Liver (tissue), 9 donors: ENCODE measurements around the gene PITPNM3. TPM values are rescaled to one million over a fixed set of nuclear protein-coding genes. Genes with fewer than 3 reads are reported as not detected.

Experiments used
- DNase-seq: peaks from one replicate; pipeline ENCODE4 v3.0.0-alpha.2; 2017; ENCODE audit warnings: low spot score
- H3K27ac ChIP-seq, 2 donors: one replicate each; pipeline ENCODE4 v1.7.0; 2013; ENCODE audit warnings: inconsistent platforms in 2 of 2, low read length in 2 of 2, control low read depth in 1 of 2, low read depth in 1 of 2, mild to moderate bottlenecking in 1 of 2
- H3K27me3 ChIP-seq, 4 donors: one replicate each; pipeline versions ENCODE4 v1.6.1 to v1.7.0; 2013; ENCODE audit warnings: low read length in 3 of 4, inconsistent platforms in 1 of 4, mild to moderate bottlenecking in 1 of 4, moderate library complexity in 1 of 4; ENCODE audit not compliant: control insufficient read depth in 4 of 4, insufficient read depth in 4 of 4
- H3K36me3 ChIP-seq, 4 donors: one replicate each; pipeline versions ENCODE4 v1.6.1 to v1.7.0; 2013; ENCODE audit warnings: low read length in 3 of 4, mild to moderate bottlenecking in 3 of 4, low read depth in 1 of 4, moderate library complexity in 1 of 4; ENCODE audit not compliant: control insufficient read depth in 4 of 4, insufficient read depth in 3 of 4
- H3K4me1 ChIP-seq, 4 donors: one replicate each; pipeline versions ENCODE4 v1.6.1 to v1.7.0; 2013; ENCODE audit warnings: low read length in 3 of 4, mild to moderate bottlenecking in 3 of 4, moderate library complexity in 1 of 4; ENCODE audit not compliant: control insufficient read depth in 4 of 4, insufficient read depth in 4 of 4
- H3K4me3 ChIP-seq, 3 donors: one replicate each; pipeline versions ENCODE4 v1.6.1 to v1.7.0; 2013; ENCODE audit warnings: low read length in 3 of 3, control low read depth in 1 of 3, low read depth in 1 of 3, mild to moderate bottlenecking in 1 of 3
- H3K9ac ChIP-seq, 2 donors: one replicate each; pipeline ENCODE4 v1.7.0; 2013; ENCODE audit warnings: low read length in 2 of 2, mild to moderate bottlenecking in 2 of 2, moderate library complexity in 2 of 2, control low read depth in 1 of 2, low read depth in 1 of 2
- H3K9me3 ChIP-seq, 4 donors: one replicate each; pipeline versions ENCODE4 v1.6.1 to v1.7.0; 2013; ENCODE audit warnings: low read length in 3 of 4; ENCODE audit not compliant: control insufficient read depth in 4 of 4
- CTCF ChIP-seq: fragments of 150-350 bp; IDR thresholded peaks from 2 replicates; pipeline ENCODE4 v1.5.1; 2017; ENCODE audit warnings: improper control_type of control experiment, low read depth, low read length; ENCODE audit not compliant: missing input control
- FOXA1 ChIP-seq: IDR thresholded peaks from 2 replicates; pipeline ENCODE4 v1.6.1; 2016; ENCODE audit warnings: antibody characterized with exemption
- FOXA2 ChIP-seq: IDR thresholded peaks from 2 replicates; pipeline ENCODE4 v1.6.1; 2016; ENCODE audit warnings: antibody characterized with exemption
- HNF4A ChIP-seq, 2 donors: conservative IDR thresholded peaks; 2 replicates each; pipeline ENCODE4 v1.6.1; 2016; ENCODE audit warnings: antibody characterized with exemption in 2 of 2, mild to moderate bottlenecking in 2 of 2
- HNF4G ChIP-seq: IDR thresholded peaks from 2 replicates; pipeline ENCODE4 v1.6.1; 2016; ENCODE audit warnings: antibody characterized with exemption
- JUND ChIP-seq, 2 donors: IDR thresholded peaks; 2 replicates each; pipeline ENCODE4 v1.6.1; 2016; ENCODE audit warnings: antibody characterized with exemption in 2 of 2
- MAX ChIP-seq: IDR thresholded peaks from 2 replicates; pipeline ENCODE4 v1.6.1; 2016; ENCODE audit warnings: antibody characterized with exemption
- NR2F2 ChIP-seq: IDR thresholded peaks from 2 replicates; pipeline ENCODE4 v1.6.1; 2016; ENCODE audit warnings: antibody characterized with exemption
- RXRA ChIP-seq, 2 donors: IDR thresholded peaks; 2 replicates each; pipeline ENCODE4 v1.6.1; 2017 to 2018; ENCODE audit warnings: antibody characterized with exemption in 2 of 2, mild to moderate bottlenecking in 1 of 2
- WGBS: extraction: QIAGEN DNeasy Blood & Tissue Kit; methylation state at CpG from one replicate; pipeline ENCODE4 v1.1.7; 2013; 5-methylcytosine and 5-hydroxymethylcytosine counted together
- polyA plus RNA-seq, 2 donors: library from polyadenylated mRNA; stranded (reverse) in 1 of 2; unstranded in 1 of 2; fragments of 200-250 nt in 1 of 2; fragments of >200 nt in 1 of 2; fragmentation: Nextera tagmentation in 1 of 2; extraction: Ambion mirVana in 1 of 2; gene quantifications; one replicate each; pipeline versions ENCODE4 v1.2.1 to v1.2.3, GENCODE V29; 2013 to 2015
- total RNA-seq, 2 donors: library from RNA; depleted of rRNA; stranded (reverse); fragments of >200 nt; gene quantifications; one replicate each; pipeline ENCODE4 v1.2.3, GENCODE V29; 2014
- TF ChIP-seq, protein P1 (sequence below): IDR thresholded peaks from 2 replicates; pipeline ENCODE4 v1.6.1; 2016; ENCODE audit warnings: antibody characterized with exemption, mild to moderate bottlenecking
- TF ChIP-seq, protein P2 (sequence below): IDR thresholded peaks from 2 replicates; pipeline ENCODE4 v1.6.1; 2016; ENCODE audit warnings: antibody characterized with exemption
- donor health status: healthy.
- donor health status: healthy.
- donor health status: healthy.
- donor health status: healthy.
- donor health status: healthy.

The PITPNM3 gene
- total and polyA plus RNA-seq, 4 donors: 1.5 to 5.0 (median 1.8) TPM

DNA sequence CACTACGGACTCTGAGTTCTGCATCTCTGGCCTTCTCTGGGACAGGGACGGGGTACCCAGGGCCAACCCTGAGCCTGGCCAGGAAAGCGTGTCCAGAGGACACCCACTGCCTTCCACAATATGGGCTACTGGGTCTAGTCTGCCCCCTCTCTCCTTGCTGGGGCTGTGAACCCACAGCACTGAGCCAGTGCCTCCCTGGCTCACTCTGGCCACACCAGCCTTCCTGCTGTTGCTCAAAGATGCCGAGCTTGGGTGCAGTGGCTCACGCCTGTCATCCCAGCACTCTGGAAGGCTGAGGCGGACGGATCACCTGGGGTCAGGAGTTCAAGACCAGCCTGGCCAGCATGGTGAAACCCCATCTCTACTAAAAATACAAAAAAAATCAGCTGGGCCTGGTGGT is 24.8 kb downstream of the PITPNM3 start (continued):
- TF ChIP-seq CTCF (no peak), NR2F2 (no peak)
- TF ChIP-seq, protein P1, sequence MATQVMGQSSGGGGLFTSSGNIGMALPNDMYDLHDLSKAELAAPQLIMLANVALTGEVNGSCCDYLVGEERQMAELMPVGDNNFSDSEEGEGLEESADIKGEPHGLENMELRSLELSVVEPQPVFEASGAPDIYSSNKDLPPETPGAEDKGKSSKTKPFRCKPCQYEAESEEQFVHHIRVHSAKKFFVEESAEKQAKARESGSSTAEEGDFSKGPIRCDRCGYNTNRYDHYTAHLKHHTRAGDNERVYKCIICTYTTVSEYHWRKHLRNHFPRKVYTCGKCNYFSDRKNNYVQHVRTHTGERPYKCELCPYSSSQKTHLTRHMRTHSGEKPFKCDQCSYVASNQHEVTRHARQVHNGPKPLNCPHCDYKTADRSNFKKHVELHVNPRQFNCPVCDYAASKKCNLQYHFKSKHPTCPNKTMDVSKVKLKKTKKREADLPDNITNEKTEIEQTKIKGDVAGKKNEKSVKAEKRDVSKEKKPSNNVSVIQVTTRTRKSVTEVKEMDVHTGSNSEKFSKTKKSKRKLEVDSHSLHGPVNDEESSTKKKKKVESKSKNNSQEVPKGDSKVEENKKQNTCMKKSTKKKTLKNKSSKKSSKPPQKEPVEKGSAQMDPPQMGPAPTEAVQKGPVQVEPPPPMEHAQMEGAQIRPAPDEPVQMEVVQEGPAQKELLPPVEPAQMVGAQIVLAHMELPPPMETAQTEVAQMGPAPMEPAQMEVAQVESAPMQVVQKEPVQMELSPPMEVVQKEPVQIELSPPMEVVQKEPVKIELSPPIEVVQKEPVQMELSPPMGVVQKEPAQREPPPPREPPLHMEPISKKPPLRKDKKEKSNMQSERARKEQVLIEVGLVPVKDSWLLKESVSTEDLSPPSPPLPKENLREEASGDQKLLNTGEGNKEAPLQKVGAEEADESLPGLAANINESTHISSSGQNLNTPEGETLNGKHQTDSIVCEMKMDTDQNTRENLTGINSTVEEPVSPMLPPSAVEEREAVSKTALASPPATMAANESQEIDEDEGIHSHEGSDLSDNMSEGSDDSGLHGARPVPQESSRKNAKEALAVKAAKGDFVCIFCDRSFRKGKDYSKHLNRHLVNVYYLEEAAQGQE: no peak

GRCh38 chr17:6530324-6530920 is 25.9 kb downstream of the PITPNM3 start:
- Histone ChIP-seq H3K27me3 (no peaks in the 10 kb centered on the region), H3K36me3 (no peaks in the 10 kb centered on the region), H3K4me3 (no peak overlapping the region), H3K4me1 (no peaks in the 10 kb centered on the region), H3K9me3 (no peaks in the 10 kb centered on the region), H3K9ac (no peak overlapping the region), H3K27ac (no peak overlapping the region)
- 88% methylated on average over 5 of the region's 5 CpGs for WGBS
- DNase-seq: no peak
- TF ChIP-seq NR2F2: no peak
- TF ChIP-seq HNF4G: no peak
- no peak for TF ChIP-seq JUND (IDR thresholded peaks at IDR 0.05)
- no peak for TF ChIP-seq HNF4A (conservative IDR thresholded peaks at IDR 0.05)
- TF ChIP-seq RXRA (IDR thresholded peaks at IDR 0.05): no peak
- TF ChIP-seq FOXA1: no peak
- TF ChIP-seq, protein P1: no peak
- TF ChIP-seq CTCF: no peak
- TF ChIP-seq, protein P2, sequence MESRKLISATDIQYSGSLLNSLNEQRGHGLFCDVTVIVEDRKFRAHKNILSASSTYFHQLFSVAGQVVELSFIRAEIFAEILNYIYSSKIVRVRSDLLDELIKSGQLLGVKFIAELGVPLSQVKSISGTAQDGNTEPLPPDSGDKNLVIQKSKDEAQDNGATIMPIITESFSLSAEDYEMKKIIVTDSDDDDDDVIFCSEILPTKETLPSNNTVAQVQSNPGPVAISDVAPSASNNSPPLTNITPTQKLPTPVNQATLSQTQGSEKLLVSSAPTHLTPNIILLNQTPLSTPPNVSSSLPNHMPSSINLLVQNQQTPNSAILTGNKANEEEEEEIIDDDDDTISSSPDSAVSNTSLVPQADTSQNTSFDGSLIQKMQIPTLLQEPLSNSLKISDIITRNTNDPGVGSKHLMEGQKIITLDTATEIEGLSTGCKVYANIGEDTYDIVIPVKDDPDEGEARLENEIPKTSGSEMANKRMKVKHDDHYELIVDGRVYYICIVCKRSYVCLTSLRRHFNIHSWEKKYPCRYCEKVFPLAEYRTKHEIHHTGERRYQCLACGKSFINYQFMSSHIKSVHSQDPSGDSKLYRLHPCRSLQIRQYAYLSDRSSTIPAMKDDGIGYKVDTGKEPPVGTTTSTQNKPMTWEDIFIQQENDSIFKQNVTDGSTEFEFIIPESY: no peak
- no peak for TF ChIP-seq MAX
- TF ChIP-seq FOXA2: no peak
